Measurements from ENCODE around the gene CACNB2. TPM values are rescaled to one million over a fixed set of nuclear protein-coding genes. Genes with fewer than 3 reads are reported as not detected.
"Not testable (repeated sequence)": the region's sequence is repeated elsewhere in the genome, so short reads cannot be mapped to it uniquely, and the experiment has no call there.

The CACNB2 gene
- total RNA-seq, 3 donors from 2014 or later: not detected

DNA sequence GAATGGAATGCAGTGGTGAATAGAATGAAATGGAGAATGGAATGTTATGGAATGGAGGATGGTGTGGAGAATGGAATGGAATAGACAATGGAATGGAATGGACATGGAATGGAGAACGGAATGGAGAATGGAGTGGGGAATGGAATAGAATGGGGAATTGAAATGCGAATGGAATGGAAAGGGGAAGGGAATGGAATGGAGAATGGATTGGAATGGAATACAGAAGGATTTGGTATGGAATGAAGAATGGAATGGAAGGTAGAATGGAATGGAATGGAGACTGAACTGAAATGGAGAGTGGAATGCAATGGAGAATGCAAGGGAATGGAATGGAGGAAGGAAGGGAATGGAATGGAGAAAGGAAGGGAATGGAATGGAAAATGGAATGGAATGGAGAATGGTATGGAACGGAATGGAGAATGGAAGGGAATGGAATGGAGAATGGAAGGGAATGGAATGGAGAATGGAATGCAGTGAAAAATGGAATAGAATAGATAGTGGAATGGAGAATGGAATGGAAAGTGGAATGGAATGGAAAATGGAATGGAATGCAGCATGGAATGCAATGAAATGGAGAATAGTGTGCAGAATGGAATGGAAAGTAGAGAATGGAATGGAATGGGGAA, 416.4 kb downstream of the CACNB2 start:
- peaks cover 2% of the 10 kb centered on the region for H3K36me3 Mint-ChIP-seq (ENCODE audit: insufficient read depth)
- H3K4me1 Mint-ChIP-seq (ENCODE audit: low read depth): no peaks in the 10 kb centered on the region
- DNase-seq (no peak), ATAC-seq (no peak)
- no peak overlapping the region for H3K4me3 Mint-ChIP-seq
- no peaks in the 10 kb centered on the region for H3K27me3 Mint-ChIP-seq (ENCODE audit: low read depth)
- no peaks in the 10 kb centered on the region for H3K9me3 Mint-ChIP-seq

DNA sequence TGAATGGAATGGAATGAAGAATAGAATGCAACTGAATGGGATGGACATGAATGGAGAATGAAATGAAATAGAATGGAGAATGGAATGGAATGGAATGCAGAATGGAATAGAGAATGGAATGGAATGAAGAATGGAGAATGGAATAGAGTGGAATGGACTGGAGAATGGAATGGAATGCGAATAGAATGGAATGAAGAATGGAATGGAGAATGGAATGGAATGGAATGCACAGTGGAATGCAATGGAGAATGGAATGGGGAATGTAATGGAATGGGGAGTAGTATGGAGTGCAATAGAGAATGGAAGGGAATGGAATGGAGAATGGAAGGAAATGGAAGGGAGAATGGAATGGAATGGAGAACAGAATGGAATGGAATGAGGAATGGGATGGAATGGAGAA, 417.7 kb downstream of the CACNB2 start:
- H3K36me3 Mint-ChIP-seq (ENCODE audit: insufficient read depth): no peaks in the 10 kb centered on the region
- no peak for ATAC-seq
- DNase-seq: no peak
- no peak overlapping the region for H3K4me3 Mint-ChIP-seq
- no peaks in the 10 kb centered on the region for H3K27me3 Mint-ChIP-seq (ENCODE audit: low read depth)
- H3K9me3 Mint-ChIP-seq: no peaks in the 10 kb centered on the region
- no peaks in the 10 kb centered on the region for H3K4me1 Mint-ChIP-seq (ENCODE audit: low read depth)

- H3K9me3 Mint-ChIP-seq: no peaks in the 10 kb centered on the region
Measured at GRCh38 chr10:18561861-18562551, 421.8 kb downstream of the CACNB2 start.

GRCh38 chr10:18563003-18563726, 422.9 kb downstream of the CACNB2 start:
- Mint-ChIP-seq H3K4me3 (no peak overlapping the region), H3K9me3 (no peaks in the 10 kb centered on the region), H3K4me1 (ENCODE audit: low read depth) (no peaks in the 10 kb centered on the region), H3K27me3 (ENCODE audit: low read depth) (no peaks in the 10 kb centered on the region), H3K36me3 (ENCODE audit: insufficient read depth) (no peaks in the 10 kb centered on the region)
- ATAC-seq: no peak
- no peak for DNase-seq

More at GRCh38 chr10:18561861-18562551, 421.8 kb downstream of the CACNB2 start:
- Mint-ChIP-seq H3K36me3 (ENCODE audit: insufficient read depth) (no peaks in the 10 kb centered on the region), H3K4me3 (no peak overlapping the region), H3K4me1 (ENCODE audit: low read depth) (no peaks in the 10 kb centered on the region), H3K27me3 (ENCODE audit: low read depth) (no peaks in the 10 kb centered on the region)
- DNase-seq: no peak
- ATAC-seq: no peak

GRCh38 chr10:18565006-18565405, 424.8 kb downstream of the CACNB2 start:
- Mint-ChIP-seq H3K36me3 (ENCODE audit: insufficient read depth) (no peaks in the 10 kb centered on the region), H3K4me3 (no peak overlapping the region), H3K9me3 (no peaks in the 10 kb centered on the region), H3K27me3 (ENCODE audit: low read depth) (no peaks in the 10 kb centered on the region), H3K4me1 (ENCODE audit: low read depth) (no peaks in the 10 kb centered on the region)
- DNase-seq: no peak
- ATAC-seq: no peak

- no peak overlapping the region for H3K4me3 Mint-ChIP-seq
- no peaks in the 10 kb centered on the region for H3K27me3 Mint-ChIP-seq (ENCODE audit: low read depth)
- no peaks in the 10 kb centered on the region for H3K4me1 Mint-ChIP-seq (ENCODE audit: low read depth)
- DNase-seq: no peak
- ATAC-seq: no peak
- H3K36me3 Mint-ChIP-seq (ENCODE audit: insufficient read depth): no peaks in the 10 kb centered on the region
- no peaks in the 10 kb centered on the region for H3K9me3 Mint-ChIP-seq
Measured at GRCh38 chr10:18566177-18566576, 426.0 kb downstream of the CACNB2 start.

- Mint-ChIP-seq H3K4me1 (ENCODE audit: low read depth) (no peaks in the 10 kb centered on the region), H3K27me3 (ENCODE audit: low read depth) (no peaks in the 10 kb centered on the region), H3K9me3 (no peaks in the 10 kb centered on the region)
Measured at GRCh38 chr10:18567343-18567856, 427.2 kb downstream of the CACNB2 start.

GRCh38 chr10:18570386-18570785, 430.2 kb downstream of the CACNB2 start:
- H3K4me3 Mint-ChIP-seq; DNase-seq; H3K27me3 Mint-ChIP-seq (ENCODE audit: low read depth); H3K36me3 Mint-ChIP-seq (ENCODE audit: insufficient read depth); H3K9me3 Mint-ChIP-seq; ATAC-seq; H3K4me1 Mint-ChIP-seq (ENCODE audit: low read depth): not testable (repeated sequence)

More at GRCh38 chr10:18567343-18567856, 427.2 kb downstream of the CACNB2 start:
- no peak for DNase-seq
- H3K4me3 Mint-ChIP-seq: no peak overlapping the region
- H3K36me3 Mint-ChIP-seq (ENCODE audit: insufficient read depth): no peaks in the 10 kb centered on the region
- no peak for ATAC-seq

DNA sequence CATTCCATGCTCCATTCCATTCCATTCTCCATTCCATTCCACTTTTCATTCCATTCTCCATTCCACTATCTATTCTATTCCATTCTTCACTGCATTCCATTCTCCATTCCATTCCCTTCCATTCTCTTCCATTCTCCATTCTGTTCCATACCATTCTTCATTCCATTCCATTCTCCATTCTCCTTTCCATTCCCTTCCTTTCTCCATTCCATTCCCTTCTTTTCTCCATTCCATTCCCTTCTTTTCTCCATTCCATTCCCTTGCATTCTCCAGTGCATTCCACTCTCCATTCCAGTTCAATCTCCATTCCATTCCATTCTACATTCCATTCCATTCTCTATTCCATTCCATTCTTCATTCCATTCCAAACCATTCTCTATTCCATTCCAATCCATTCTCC, 430.9 kb downstream of the CACNB2 start:
- Mint-ChIP-seq H3K27me3 (ENCODE audit: low read depth) (no peaks in the 10 kb centered on the region), H3K4me1 (ENCODE audit: low read depth) (no peaks in the 10 kb centered on the region), H3K36me3 (ENCODE audit: insufficient read depth) (peaks cover 13% of the 10 kb centered on the region), H3K4me3 (no peak overlapping the region), H3K9me3 (no peaks in the 10 kb centered on the region)
- no peak for DNase-seq
- no peak for ATAC-seq

- H3K27me3 Mint-ChIP-seq (ENCODE audit: low read depth): no peaks in the 10 kb centered on the region
- DNase-seq: no peak
- H3K4me1 Mint-ChIP-seq (ENCODE audit: low read depth): no peaks in the 10 kb centered on the region
- H3K4me3 Mint-ChIP-seq: no peak overlapping the region
- H3K36me3 Mint-ChIP-seq (ENCODE audit: insufficient read depth): peaks cover 20% of the 10 kb centered on the region
- no peak for ATAC-seq
- peaks cover 1% of the 10 kb centered on the region for H3K9me3 Mint-ChIP-seq
Measured at GRCh38 chr10:18571780-18572179, 431.6 kb downstream of the CACNB2 start.

DNA sequence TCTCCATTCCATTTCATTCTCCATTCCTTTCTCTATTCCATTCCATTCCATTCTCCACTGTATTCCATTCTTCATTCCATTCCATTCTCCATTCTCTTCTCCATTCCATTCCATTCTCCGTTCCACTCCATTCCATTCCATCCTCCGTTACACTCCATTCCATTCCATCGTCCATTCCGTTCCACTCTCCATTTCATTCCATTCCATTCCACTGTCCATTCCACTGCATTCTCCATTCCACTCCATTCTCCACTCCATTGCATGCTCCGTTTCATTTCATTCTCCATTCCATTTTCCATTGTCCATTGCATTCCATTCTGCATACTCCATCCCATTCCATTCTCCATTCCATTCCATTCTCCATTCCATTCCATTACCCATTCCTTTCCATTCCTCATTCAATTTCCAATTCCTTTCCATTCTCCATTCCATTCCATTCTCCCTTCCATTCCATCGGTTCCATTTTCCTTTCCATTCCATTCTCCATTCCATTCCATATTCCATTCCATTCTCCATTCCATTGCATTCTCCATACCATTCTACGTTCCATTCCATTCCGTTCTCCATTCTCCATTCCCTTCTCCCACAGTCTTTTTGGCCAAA, 432.8 kb downstream of the CACNB2 start:
- ATAC-seq: no peak
- DNase-seq: no peak
- peaks cover 32% of the 10 kb centered on the region for H3K36me3 Mint-ChIP-seq (ENCODE audit: insufficient read depth)
- no peaks in the 10 kb centered on the region for H3K4me1 Mint-ChIP-seq (ENCODE audit: low read depth)
- H3K27me3 Mint-ChIP-seq (ENCODE audit: low read depth): no peaks in the 10 kb centered on the region
- H3K9me3 Mint-ChIP-seq: peaks cover 10% of the 10 kb centered on the region
- no peak overlapping the region for H3K4me3 Mint-ChIP-seq

- Mint-ChIP-seq H3K9me3 (peaks cover 15% of the 10 kb centered on the region), H3K4me3 (no peak overlapping the region), H3K4me1 (ENCODE audit: low read depth) (no peaks in the 10 kb centered on the region), H3K27me3 (ENCODE audit: low read depth) (no peaks in the 10 kb centered on the region), H3K36me3 (ENCODE audit: insufficient read depth) (peaks cover 62% of the 10 kb centered on the region)
- ATAC-seq (no peak), DNase-seq (no peak)
Measured at GRCh38 chr10:18576586-18576985, 436.4 kb downstream of the CACNB2 start.

- peaks cover 1% of the 10 kb centered on the region for H3K4me1 Mint-ChIP-seq (ENCODE audit: low read depth)
Measured at GRCh38 chr10:18577823-18578685, 437.8 kb downstream of the CACNB2 start.

More at GRCh38 chr10:18577823-18578685, 437.8 kb downstream of the CACNB2 start:
- no peak for DNase-seq
- no peak overlapping the region for H3K4me3 Mint-ChIP-seq
- H3K9me3 Mint-ChIP-seq: peaks cover 15% of the 10 kb centered on the region
- H3K36me3 Mint-ChIP-seq (ENCODE audit: insufficient read depth): peaks cover 71% of the 10 kb centered on the region
- no peak for ATAC-seq
- H3K27me3 Mint-ChIP-seq (ENCODE audit: low read depth): no peaks in the 10 kb centered on the region
